GM21723 (cell line): Measurements from ENCODE around the gene DCAF17.

Source experiments
- ATAC-seq: cut with Tn5 transposase; IDR thresholded peaks from one replicate; pipeline ENCODE4 v1.9.1; 2021; ENCODE audit warnings: mild to moderate bottlenecking, moderate library complexity; ENCODE audit not compliant: unreplicated experiment

The DCAF17 gene, protein sequence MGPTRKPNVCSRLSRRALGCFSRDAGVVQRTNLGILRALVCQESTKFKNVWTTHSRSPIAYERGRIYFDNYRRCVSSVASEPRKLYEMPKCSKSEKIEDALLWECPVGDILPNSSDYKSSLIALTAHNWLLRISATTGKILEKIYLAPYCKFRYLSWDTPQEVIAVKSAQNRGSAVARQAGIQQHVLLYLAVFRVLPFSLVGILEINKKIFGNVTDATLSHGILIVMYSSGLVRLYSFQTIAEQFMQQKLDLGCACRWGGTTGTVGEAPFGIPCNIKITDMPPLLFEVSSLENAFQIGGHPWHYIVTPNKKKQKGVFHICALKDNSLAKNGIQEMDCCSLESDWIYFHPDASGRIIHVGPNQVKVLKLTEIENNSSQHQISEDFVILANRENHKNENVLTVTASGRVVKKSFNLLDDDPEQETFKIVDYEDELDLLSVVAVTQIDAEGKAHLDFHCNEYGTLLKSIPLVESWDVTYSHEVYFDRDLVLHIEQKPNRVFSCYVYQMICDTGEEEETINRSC

DNA sequence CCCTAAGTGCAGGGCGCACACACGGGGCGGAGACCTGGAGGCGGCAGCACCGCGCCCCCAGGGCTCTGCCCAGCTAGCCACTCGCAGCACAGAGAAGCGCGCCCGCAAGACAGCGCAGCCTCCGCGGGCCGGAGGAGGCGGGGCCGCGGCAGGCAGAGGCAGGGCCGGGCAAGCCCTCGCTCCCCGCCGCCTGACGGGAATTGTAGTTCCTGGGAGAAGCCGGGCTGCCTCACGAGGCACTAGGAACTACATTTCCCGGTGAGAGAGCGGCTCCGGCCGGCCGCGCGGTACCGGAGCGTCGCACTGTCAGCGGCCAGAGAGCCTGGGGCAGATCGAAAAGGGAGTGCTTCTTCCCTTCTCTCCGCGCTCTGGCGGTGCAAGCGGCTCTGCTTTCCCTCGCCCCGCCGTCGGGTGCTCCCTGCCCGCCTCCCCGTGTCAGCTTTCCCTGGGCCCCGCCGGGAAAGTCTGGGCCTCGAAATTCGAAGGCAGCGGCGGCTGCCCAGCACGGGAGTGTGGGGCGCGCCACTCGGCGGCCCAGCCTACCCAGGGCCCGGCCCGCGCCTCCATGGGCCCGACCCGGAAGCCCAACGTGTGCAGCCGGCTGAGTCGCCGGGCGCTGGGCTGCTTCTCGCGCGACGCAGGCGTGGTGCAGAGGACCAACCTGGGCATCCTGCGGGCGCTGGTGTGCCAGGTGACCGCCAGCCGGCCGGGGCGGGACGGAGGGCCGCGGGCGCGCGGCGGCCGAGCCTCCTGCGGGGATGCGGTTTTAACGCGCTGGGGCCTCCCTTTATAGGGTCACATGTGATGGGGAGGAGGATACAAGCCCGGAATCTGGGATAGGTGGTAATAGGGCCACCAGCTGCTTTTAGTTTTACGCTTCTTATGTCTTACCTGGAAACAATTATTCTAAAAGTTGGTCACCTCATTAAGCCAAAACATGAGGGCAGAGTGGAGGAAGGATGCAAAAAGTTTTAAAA, at the start of gene DCAF17:
Gene DCAF17, plus strand, starts transcription at position 214 of the 977 bp plus-strand sequence. Its CDS starts 352 bp downstream, at position 566.
- ATAC-seq = peak; percentile 92

DNA sequence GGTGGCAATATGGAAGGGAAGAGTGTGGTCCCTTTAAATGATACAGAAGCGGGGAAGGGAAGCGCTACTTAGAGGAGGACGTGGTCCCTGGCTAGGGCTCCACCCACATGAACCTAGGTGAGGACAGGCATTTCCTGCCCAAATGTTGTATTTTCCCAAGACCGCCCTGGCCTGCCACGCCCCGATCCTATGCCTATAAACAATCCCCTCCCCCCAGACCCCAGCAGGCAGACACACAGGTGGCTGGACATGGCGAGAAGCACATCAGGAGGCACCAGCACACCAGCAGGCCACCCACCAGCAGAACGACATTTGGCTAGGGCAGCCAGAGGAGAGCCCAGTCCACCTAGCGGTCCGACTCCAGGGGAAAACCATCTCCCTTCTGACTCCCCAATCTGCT, 47.4 kb upstream of the DCAF17 start:
- no peak for ATAC-seq

DNA sequence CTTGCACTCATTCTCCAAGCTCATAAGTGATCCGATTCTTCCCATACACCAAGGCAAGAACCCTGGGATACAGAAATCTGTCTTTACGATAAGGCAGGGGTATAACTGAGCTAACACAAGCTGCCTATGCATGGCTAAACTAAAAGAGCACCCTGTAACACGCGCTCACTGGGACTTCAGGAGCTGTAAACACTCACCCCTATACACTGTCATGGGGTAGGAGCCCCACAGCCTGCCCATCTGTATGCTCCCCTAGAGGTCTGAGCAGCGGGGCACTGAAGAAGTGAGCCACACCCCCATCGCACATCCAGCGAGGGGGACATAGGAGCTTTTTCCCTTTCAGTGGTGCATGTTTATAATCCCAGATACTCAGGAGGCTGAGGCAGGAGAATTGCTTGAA, 47.0 kb upstream of the DCAF17 start:
- ATAC-seq = no peak

DNA sequence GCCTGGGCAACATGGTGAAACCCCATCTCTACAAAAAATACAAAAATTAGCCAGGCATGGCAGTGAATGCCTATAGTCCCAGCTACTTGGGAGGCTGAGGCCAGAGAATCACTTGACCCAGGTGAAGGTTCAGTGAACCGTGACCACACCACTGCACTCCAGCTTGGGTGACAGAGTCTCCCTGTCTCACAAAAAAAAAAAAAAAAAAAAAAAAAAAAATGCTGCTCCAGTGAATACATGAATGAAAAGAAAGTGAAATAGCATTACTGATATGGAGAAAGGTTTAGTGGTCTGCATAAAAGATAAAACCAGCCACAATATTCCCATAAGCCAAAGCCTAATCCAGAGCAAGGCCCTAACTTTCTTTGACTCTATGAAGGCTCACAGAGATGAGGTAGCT, 44.7 kb upstream of the DCAF17 start:
- ATAC-seq = peak; percentile 44

DNA sequence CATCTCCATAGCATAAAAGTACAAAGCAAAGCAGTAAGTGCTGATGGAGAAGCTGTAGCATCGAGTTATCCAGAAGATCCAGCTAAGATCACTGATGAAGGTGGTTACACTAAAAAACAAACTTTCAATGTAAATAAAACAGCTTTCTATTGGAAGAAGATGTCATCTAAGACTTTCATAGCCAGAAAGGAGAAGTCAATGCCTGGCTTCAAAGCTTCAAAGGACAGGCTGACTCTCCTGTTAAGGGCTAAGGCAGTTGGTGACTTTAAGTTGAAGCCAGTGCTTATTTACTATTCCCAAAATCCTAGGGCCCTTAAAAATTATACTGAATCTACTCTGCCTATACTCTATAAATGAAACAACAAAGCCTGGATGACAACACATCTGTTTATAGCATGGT, 44.2 kb upstream of the DCAF17 start:
- peak; percentile 37 for ATAC-seq

DNA sequence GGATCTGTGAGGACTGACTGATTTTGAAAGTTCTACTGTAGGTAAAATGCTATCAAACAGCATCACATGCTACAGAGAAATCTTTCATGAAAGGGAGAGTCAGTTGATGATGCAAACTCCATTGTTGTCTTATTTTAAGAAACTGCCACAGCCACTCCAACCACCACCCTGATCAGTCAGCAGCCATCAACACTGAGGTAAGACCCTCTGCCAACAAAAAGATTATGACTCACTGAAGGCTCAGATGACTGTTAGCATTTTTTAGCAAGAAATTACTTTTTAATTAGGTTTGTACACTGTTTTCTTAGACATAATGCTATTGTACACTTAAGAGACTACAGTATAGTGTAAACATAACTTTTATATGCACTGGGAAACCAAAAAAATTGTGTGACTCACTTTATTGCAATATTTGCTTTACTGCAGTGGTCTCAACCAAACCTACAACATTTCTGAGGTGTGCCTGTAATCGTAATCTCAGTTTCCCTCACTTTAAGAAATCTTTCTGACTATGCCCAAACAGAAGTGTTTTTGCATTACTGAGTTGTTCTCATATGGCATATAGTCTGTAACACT, 43.0 kb upstream of the DCAF17 start:
- ATAC-seq = no peak

DNA sequence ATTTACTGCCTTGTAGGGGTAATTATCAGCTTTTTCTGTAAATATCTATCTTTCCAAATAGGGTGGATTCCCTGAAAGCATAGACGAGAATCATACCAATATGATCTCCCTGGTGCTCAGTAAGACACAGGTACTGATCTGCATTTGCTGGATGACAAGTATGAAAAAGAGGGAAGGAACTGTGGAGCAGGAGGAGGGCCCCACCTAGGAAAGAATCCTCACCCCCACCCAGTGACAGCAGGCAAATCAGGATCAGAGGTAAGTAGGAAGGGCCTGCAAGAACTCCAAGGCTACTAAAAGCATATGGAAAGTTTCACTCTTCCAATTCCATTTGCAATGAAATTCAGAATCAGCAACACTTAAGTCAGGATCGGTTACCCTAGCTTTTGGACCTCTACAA, 42.5 kb upstream of the DCAF17 start:
- no peak for ATAC-seq

DNA sequence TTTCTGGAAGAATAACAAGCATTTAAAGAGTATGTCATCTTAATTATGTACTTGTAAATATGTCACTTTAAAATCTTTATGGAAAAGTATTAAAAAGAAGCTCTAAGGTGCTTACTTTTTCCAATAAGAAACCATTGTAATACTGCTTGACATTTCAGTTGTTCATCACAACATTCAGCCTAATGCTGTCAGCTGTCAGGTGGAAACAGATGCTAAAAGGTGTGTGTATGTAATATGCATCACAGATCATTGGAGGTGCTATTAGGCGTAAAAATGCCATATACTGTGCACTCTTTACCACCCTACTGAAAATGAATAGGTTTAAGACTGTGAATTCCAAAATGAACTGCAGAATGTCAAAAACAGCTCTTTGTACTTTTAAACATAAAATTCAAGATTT, 40.5 kb upstream of the DCAF17 start:
- no peak for ATAC-seq

DNA sequence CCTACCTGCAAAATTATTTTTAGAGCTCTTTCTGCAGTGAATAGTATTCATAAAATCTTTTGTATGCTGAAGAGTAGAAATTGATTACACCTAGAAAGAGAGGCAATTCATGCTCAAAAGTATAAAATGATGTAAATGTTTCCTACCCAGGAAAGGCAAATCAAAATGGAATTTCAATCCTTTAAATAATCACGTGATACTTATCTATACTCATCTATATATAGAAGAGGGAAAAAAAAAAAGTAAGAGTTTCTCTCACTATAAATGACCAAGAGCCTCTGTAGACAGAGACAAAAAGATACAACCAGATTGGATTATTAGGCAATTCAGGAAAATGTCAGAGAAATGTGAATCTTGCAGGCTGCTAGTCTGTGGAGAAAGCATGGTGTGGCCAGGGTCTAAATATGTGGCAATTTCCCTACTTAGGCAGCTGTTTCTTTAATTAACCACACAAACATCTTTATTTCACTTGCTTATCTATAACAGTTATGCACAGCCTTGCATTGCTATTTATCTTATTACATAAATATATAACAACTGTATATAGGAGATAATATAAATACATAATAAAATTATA, 39.8 kb upstream of the DCAF17 start:
- ATAC-seq = no peak

DNA sequence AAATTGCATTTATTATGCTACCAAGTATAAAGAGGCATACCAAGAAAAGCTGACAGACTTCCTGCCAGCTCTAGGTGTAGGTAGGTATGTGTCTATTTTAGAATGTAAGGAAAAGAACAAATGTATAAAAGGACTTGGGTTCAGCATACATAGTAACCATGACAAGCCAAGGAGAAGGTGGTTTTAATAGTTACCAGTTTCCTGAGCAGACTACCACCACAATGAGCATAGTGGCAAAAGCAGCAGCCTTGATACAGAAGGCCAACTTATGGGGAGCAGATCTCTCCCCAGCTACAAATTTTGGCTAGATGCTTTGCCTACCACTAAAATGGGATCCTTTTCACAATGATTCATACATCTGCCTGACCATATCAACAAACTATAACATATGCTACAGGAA, 34.7 kb upstream of the DCAF17 start:
- ATAC-seq = no peak

DNA sequence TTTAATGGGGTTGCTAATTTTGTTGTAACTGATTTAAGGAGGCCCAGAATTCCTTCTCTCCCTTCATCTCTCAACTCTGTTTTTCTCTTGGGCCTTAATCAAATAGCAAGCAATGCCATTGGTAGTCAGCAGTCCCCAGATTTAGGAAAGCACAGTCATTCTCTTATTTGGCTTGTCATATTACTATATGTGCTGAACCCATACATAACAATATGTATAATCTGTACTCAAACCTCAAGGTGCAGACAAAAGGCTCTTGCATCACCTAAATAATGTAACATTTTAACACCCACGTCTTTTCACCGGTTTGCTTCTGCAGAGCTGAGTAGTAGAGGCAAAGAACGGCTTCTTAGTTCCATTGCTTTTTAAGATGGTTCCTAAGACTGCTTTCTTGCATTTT, 33.6 kb upstream of the DCAF17 start:
- no peak for ATAC-seq

DNA sequence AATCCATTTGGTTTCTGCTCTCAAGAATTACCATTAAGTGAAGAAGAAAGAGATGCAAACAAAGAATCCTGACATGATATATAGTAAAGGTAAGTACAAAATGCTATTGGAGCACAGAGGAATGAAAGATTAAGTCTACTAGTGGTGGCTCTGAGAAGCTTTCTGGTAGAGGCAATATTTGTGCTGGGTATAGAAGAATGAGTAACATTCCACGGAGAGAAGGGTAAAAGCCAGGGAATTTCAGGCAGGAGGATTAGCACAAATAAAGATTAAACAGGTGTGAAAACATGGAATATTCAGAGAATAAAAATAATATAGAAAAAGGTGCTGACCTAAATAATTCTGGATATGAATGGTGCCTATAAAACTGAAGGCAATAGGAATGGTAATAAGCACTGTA, 32.1 kb upstream of the DCAF17 start:
- no peak for ATAC-seq

DNA sequence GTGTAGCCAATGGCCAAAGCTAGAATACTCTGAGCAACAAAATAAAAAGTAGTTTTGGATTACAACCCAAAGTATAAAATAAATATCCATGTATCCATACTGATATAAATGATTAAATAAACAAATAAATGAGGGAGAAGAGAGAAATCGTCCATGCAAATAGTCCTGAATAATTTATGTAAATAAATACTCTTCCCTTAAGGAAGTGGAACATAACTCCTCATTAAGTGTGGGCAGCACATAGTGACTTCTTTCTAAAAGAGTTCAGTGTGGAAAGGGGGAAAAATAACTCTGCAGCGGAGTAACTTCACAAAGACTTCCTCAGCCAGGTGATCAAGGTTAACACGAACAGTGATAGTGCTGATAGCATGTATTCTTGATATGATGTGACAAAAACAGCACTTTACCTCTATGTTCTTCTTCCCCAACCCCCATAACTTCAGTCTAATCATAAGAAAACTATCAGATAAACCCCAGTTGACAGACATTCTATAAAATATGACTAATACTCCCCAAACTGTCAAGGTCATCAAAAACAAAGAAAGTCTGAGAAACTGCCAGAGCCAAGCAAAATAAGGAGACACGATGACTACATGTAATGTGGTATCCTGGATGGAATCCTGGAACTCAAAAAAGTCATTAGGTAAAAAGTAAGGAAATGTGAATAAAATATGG, 31.0 kb upstream of the DCAF17 start:
- no peak for ATAC-seq

DNA sequence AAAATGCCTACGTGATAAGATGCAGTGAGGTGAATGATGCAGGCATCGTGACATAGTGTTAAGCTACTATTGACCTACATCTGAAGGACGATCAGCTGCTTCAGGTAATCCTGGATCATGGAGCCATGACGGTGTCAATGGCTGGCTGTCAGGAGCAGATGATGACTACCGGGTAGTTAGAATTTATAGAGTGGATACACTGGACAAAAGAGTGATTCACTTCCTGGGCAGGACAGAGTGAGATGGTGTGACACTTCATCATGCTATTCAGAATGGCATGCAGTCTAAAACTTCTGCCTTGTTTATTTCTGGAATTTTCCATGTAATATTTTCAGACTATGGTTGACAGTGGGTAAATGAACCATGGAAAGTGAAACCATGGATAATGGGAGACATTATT, 29.8 kb upstream of the DCAF17 start:
- ATAC-seq = no peak

DNA sequence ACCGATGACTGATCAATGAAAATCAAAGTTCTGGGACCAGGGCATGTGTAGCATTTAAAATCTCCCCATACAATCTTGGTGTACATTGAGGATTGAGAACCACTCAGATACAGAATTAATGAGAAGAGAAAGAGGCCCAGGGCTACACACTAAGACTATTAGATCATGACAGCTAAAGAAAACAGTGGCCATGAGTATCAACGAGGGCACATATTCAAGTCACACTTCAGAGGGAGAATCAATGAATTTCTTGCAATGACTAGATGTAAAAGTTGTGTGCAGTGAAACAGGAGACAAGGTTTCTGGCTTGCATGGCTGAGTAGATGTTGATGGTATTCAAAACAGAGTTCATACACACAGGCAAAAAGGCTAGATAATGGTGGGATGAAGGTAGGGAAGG, 29.3 kb upstream of the DCAF17 start:
- no peak for ATAC-seq

DNA sequence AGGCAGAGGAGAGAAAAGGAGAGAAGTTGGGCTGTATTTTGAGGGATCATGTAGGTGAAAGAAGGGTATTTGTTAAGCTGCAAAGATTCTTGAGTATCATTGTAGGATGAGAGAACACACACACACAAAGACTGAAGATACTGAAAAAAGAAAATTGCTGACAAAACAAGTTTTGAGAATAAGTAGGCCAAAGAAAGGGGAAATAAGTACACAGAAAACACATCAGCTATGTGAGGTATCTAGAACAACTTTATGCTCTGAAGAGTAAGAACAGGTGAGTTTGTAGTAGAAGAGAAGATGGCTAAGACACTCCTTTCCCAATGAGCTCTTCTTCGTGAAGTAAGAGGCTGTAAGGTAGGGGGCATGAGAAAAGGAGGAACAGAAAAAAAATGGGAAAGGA, 28.5 kb upstream of the DCAF17 start:
- ATAC-seq = no peak

DNA sequence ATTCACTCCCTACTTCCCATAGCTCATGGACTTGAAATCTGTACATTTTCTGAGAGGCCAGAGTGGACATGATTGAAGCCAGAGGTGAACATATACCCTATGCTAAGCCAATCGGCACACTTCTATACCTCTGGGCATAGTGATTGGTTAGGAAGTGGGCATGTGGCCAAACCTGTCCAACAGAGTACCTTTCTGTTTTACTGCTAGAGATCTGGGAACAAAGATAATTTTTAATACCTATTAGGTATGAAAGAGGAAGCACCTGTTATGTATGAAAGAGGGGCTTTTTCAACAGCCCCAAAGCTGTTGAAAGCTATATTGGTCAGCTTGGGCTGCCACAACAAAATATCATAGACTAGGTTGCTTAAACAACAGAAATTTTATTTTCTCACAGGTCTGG, 28.0 kb upstream of the DCAF17 start:
- peak; percentile 64 for ATAC-seq

DNA sequence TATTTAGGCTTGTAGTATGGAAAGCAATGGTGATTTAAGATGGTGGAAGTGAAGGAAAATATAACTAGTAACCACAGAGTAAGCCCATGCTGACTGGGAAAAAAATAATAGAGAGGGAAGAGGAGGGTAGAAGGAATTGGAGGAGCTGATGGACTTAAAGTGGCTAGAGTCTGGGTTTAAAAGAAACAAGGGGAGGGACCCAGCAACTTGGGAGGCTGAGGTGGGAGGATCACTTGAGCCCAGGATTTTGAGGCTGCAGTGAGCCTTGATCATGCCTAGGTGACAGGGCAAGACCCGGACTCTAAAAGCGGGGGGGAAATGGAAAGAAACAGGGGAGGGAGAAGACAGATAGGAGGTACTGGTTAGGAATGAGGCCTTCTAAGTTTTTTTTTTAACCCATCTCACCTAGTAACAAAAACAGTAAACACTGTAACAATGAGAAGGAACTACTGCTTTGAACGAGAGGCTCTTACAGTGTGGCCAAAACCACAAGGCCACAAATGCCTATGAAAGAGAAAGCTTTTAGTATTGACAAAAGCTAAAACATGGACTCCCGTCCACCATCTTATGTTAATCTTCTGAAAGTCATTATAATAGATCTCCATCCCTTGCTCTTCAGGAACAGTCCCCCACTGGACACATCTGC, 26.9 kb upstream of the DCAF17 start:
- ATAC-seq = peak; percentile 56

DNA sequence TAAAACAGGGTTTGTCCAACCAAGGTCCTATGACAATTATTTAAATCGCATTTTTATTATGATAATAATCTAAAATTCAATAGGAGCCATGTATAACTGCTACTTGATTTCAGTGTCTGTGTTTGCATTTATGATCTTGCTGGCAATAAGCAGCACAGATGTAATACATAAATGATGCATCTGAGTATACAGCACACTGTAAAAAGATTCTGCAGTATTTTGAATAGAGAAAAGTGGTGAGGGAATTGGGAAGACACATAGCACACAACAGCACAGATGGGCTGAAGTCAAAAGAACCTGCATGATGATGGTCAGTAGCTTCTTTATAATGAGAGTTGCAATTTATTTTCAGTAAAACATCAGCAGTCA, 26.4 kb upstream of the DCAF17 start:
- no peak for ATAC-seq

DNA sequence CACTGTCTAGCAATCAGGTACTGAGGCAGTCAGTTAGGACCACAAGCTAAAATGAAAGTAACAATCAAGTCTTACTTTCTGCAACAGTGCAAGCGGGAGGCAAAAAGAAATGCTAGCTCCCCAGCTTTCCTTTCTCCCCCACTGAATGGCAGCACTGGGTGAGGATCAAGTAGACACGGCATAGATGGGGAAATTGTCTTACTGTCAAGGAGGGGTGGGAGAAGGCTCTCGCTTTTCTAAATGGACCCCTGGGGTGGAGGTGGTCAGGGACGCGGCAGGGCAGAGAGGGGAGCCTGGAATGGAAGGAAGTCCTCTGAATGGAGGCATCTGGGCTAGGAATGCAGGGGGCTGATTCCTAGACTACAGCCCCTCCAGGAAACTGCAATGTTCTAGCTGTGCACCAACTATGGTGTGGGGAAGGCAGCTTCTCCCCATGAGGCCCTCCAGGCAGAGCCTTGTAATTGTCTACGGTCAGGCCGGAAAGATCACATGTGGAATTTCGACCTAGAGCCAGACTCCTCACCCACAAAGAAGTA, 24.5 kb upstream of the DCAF17 start:
- no peak for ATAC-seq
